COR-L47 (cell line): ENCODE results near the gene ASPG.
A peak's percentile ranks its signal among the peaks of the same experiment; 100 is the strongest.

Experiments
- DNase-seq: peaks from one replicate; lab custom pipeline; 2025; lab: John Stamatoyannopoulos, UW

ASPG gene

GRCh38 chr14:104075530-104076151 lies 9.9 kb upstream of the ASPG start:
- no peak for DNase-seq

- DNase-seq, result no peak
Measured at GRCh38 chr14:104076743-104077142, 8.8 kb upstream of the ASPG start.

GRCh38 chr14:104078031-104078455 lies 7.5 kb upstream of the ASPG start:
- peak; percentile 94 for DNase-seq

- DNase-seq, result no peak
Measured at GRCh38 chr14:104080376-104081260, 4.9 kb upstream of the ASPG start.

- DNase-seq, result peak; percentile 92
Measured at GRCh38 chr14:104081261-104081835, 4.2 kb upstream of the ASPG start.

- DNase-seq, result no peak
Measured at GRCh38 chr14:104081951-104082464, 3.5 kb upstream of the ASPG start.

GRCh38 chr14:104082807-104083206 lies 2.7 kb upstream of the ASPG start:
- no peak for DNase-seq

GRCh38 chr14:104084251-104085002 lies 1.1 kb upstream of the ASPG start:
- DNase-seq, result no peak

GRCh38 chr14:104085889-104086201 lies 345 bp downstream of the ASPG start:
- DNase-seq, result no peak

GRCh38 chr14:104086210-104086660 lies 735 bp downstream of the ASPG start:
- no peak for DNase-seq

- no peak for DNase-seq
Measured at GRCh38 chr14:104086661-104087461, 1.4 kb downstream of the ASPG start.

- DNase-seq, result no peak
Measured at GRCh38 chr14:104087505-104087904, 2.0 kb downstream of the ASPG start.

- no peak for DNase-seq
Measured at GRCh38 chr14:104087981-104088850, 2.7 kb downstream of the ASPG start.

GRCh38 chr14:104090071-104090748 lies 4.7 kb downstream of the ASPG start:
- DNase-seq, result no peak

- DNase-seq, result no peak
Measured at GRCh38 chr14:104091061-104091926, 5.8 kb downstream of the ASPG start.

GRCh38 chr14:104091927-104092771 lies 6.6 kb downstream of the ASPG start:
- DNase-seq, result no peak

GRCh38 chr14:104092931-104093365 lies 7.4 kb downstream of the ASPG start:
- no peak for DNase-seq
